GM12801 (cell line): Measurements from ENCODE around the gene RBCK1.

ENCODE experiments used
- TF ChIP-seq, protein P1 (sequence below): IDR thresholded peaks from one replicate; pipeline ENCODE4 v1.5.1; 2011; ENCODE audit warnings: control low read depth; ENCODE audit not compliant: insufficient read length; ENCODE audit errors: extremely low read depth

RBCK1 gene

DNA sequence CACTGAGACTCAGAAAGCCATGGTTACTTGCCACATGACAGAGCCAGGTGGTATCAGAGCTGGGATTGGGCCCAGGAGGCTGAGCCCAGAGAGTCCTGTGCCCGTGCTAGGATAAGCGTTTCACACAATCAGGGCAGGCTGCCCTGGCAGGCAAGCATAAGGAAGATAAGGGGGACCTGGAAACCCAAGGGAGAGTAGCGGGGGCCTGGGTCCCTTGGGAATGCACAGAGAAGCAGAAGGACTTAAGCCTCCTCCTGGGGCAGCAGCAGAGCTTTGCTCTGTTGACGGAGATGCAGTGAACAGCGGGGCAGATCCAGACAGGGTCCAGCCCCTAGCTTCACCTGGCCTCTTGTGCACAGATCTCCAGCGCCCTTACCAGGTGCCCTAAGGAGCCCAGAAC, 18.9 kb upstream of the RBCK1 start:
- TF ChIP-seq, protein P1, sequence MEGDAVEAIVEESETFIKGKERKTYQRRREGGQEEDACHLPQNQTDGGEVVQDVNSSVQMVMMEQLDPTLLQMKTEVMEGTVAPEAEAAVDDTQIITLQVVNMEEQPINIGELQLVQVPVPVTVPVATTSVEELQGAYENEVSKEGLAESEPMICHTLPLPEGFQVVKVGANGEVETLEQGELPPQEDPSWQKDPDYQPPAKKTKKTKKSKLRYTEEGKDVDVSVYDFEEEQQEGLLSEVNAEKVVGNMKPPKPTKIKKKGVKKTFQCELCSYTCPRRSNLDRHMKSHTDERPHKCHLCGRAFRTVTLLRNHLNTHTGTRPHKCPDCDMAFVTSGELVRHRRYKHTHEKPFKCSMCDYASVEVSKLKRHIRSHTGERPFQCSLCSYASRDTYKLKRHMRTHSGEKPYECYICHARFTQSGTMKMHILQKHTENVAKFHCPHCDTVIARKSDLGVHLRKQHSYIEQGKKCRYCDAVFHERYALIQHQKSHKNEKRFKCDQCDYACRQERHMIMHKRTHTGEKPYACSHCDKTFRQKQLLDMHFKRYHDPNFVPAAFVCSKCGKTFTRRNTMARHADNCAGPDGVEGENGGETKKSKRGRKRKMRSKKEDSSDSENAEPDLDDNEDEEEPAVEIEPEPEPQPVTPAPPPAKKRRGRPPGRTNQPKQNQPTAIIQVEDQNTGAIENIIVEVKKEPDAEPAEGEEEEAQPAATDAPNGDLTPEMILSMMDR, result no peak

DNA sequence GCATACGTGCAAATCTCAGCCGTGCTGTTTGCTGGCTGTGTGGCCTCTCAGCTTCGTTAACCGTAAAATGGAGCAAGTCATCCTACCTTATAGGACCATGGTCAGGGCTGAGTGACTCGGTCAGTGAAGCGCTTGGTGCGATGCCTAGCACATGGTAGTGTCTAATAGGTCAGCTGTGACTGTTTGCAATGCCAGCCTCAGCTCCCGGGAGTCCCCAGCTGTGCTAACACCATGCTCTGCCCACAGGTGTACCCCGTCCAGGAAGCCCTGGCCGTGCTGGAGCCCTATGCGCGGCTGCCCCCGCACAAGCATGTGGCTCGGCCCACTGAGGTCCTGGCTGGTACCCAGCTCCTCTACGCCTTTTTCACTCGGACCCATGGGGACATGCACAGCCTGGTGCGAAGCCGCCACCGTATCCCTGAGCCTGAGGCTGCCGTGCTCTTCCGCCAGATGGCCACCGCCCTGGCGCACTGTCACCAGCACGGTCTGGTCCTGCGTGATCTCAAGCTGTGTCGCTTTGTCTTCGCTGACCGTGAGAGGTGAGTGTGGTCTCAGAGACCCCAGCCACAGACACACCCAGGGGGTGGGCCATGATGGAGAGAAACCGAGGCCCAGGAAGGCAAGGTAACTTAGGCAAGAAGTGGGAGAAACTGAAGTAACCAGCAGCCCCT, 16.9 kb upstream of the RBCK1 start:
- TF ChIP-seq, protein P1, result no peak

DNA sequence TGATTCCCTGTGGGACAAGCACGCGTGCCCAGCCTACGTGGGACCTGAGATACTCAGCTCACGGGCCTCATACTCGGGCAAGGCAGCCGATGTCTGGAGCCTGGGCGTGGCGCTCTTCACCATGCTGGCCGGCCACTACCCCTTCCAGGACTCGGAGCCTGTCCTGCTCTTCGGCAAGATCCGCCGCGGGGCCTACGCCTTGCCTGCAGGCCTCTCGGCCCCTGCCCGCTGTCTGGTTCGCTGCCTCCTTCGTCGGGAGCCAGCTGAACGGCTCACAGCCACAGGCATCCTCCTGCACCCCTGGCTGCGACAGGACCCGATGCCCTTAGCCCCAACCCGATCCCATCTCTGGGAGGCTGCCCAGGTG, 11.9 kb upstream of the RBCK1 start:
- TF ChIP-seq, protein P1, result no peak

DNA sequence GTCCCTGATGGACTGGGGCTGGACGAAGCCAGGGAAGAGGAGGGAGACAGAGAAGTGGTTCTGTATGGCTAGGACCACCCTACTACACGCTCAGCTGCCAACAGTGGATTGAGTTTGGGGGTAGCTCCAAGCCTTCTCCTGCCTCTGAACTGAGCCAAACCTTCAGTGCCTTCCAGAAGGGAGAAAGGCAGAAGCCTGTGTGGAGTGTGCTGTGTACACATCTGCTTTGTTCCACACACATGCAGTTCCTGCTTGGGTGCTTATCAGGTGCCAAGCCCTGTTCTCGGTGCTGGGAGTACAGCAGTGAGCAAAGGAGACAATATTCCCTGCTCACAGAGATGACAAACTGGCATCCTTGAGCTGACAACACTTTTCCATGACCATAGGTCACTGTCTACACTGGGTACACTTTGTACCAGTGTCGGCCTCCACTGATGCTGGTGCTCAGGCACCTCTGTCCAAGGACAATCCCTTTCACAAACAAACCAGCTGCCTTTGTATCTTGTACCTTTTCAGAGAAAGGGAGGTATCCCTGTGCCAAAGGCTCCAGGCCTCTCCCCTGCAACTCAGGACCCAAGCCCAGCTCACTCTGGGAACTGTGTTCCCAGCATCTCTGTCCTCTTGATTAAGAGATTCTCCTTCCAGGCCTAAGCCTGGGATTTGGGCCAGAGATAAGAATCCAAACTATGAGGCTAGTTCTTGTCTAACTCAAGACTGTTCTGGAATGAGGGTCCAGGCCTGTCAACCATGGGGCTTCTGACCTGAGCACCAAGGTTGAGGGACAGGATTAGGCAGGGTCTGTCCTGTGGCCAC, 11.3 kb upstream of the RBCK1 start:
- TF ChIP-seq, protein P1, result no peak

DNA sequence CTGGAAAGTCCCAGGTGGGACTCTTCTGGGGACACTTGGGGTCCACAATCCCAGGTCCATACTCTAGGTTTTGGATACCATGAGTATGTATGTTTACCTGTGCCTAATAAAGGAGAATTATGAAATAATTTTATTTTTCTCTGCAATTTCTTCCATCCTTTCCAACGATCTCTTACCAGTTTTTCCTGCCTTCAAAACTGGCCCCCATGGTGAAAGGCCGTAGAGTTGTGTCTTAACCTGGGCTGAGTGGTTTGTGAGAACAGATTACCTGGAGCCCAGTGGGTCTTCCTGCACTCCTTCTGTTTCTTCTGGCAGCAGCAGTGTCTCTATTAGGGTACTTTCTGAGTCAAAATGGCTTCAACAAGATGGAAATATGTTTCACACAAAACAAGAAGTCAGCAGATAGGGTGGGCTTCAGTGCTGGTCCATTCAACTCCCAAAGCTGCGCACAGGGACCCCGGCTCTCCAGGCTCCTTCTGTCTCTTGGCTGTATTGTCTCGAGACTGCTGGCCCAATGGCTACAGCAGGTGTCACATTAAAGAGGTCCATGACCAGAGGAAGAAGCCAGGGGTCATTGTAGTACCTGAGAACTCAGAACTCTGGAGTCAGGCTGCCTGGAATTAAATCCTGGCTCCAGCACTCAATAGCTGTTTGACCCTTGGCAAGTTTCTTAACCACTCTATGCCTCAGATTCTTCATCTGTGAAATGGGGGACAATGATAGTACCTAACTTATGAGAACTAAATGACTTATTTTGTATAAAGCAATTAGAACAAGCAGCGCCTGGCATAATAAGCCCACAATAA, 10.5 kb upstream of the RBCK1 start:
- TF ChIP-seq, protein P1, result no peak

DNA sequence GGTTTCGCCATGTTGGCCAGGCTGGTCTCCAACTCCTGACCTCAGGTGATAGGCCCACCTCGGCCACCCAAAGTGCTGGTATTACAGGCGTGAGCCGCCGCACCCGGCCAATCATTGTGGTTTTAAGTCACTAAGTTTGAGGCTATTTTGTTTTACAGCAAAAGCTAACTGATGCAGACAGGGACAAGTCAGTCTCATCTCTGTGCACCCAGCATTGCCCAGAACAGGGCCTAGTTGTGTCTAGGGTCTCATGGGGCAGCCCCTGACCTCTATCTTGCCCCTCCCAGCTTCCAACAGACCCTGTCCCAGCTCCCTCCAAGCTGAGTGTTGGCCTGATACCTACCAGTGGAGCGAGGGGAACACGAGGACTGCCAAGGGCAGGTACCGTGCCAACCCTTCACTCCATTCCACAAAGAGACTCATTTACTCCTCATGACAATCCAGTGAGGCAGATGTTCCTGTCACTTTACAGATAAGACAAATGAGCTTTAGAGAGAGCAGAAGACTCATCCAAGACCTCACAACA, 8.9 kb upstream of the RBCK1 start:
- TF ChIP-seq, protein P1, result no peak

DNA sequence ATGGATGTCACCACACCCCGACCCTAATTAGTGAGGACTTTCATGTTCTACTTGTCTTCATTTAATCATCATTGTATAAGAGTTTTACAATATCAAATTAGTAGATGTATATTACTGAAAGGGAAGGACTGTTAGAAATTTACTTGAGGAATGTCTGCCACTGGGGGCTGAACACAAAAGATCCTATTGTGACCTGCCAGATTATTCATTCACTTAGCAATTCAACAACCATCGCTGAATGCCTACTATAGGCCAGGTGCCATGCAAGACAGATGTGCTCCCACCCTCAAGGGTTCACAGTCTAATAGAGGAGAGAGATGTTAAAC, 8.0 kb upstream of the RBCK1 start:
- TF ChIP-seq, protein P1, result no peak
